Measurements from ENCODE around the gene ANKRD53. TPM values are rescaled to one million over a fixed set of nuclear protein-coding genes. Genes with fewer than 3 reads are reported as not detected.

The ANKRD53 gene, protein sequence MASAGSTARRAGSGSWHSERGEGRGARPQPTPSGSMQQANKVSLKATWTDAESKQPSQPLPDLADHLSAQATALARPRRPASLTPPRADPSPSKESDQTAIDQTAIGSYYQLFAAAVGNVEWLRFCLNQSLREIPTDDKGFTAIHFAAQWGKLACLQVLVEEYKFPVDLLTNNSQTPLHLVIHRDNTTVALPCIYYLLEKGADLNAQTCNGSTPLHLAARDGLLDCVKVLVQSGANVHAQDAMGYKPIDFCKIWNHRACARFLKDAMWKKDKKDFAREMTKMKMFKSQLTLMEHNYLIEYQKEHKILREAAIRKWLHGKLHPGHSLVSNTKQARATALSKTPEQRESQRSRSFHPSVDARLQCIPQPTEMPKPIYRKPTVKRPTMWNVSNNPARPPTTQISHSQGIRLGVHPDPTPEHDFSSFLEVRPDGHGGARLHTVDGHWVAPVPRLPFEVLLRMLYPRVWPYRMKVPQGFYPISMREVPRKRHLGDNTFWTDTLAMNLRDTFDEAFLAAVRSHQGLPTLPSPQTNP
- under 1 TPM in 4 of 5 donors, not detected in 1; 0.20 to 0.88 (median 0.45) TPM for total RNA-seq
- 0.07 TPM for total RNA-seq (2013)
- total RNA-seq: 0 to 0.98 (median 0.19) reads per million in 29 experiments

DNA sequence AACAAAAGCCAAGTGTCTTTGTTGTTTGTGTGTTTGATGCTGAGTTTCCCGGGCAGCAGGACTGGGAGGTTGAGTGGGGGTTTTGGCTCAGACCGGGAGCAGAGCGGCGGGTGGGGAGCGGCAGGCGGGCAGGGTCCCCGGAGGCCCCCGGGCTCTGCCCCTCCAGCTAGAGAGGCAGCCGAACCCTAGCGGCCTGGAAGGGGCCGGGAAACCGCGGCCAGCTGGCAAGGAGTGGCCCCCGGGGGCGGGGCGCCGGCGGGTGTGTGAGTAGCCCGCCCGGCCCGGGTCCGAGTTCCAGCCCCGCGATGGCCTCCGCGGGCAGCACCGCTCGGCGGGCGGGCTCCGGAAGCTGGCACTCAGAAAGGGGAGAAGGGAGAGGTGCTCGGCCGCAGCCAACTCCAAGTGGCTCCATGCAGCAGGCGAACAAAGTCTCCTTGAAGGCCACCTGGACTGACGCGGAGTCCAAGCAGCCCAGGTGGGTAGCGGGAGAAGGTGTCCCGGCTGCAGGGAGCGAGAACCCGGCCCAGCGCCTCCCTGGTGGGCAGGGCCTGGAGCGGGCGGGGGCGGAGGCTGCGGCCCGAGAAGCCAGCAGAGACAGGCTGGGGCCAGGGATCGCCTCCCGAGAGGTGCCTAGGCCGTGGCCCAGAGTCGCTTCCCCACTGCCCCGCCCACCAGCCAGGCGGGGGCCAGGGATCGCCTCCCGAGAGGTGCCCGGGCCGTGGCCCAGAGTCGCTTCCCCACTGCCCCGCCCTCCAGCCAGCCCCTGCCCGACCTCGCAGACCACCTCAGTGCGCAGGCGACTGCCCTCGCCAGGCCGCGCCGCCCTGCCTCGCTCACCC, at the start of gene ANKRD53:
TSS of gene ANKRD53 (plus strand) at position 290 of the 839 bp plus-strand sequence. CDS start at position 306, 16 bp downstream.
- CTCF ChIA-PET: interaction anchor here (0.6 to 0.9 kb wide), 3 partner anchors 15 to 857 kb away, joined by 3 to 5 read pairs (median 3); no protein-coding TSS in a partner anchor
- H3K36me3 ChIP-seq (ENCODE audit: control insufficient read depth in 2 of 2, extremely low read depth in 1 of 2, insufficient read depth in 1 of 2, low read length in 1 of 2): no peaks in the 10 kb centered on the region
- Mint-ChIP-seq H3K27ac (peak within 1 kb of the TSS; percentile 81 to 82), H3K4me1 (peaks cover 15 to 20% (median 18%) of the 10 kb centered on the region in 3 donors), H3K36me3 (no peaks in the 10 kb centered on the region), H3K9me3 (no peaks in the 10 kb centered on the region), H3K4me3 (peak within 1 kb of the TSS; percentile 75 to 88 (median 86)), H3K27me3 (peaks cover 0 to 2% of the 10 kb centered on the region in 2 donors)
- peaks cover 0 to 2% of the 10 kb centered on the region in 2 experiments for H3K27me3 ChIP-seq (replicated peaks in 1 of 2; ENCODE audit: control insufficient read depth in 2 of 2, extremely low read depth in 1 of 2, insufficient read depth in 2 of 2, low read length in 1 of 2)
- peak in 3 of 4 experiments; percentile 17 to 58 (median 33) for ATAC-seq (replicated peaks in 1 of 4)
- H3K27ac ChIP-seq (ENCODE audit: low read length): peak within 1 kb of the TSS; percentile 68
- H3K4me3 ChIP-seq (ENCODE audit: control insufficient read depth in 1 of 2, extremely low read depth in 1 of 2, low read length in 1 of 2): peak within 1 kb of the TSS; percentile 57 to 77
- DNase-seq: peak in 5 of 35 experiments; percentile 14 to 30 (median 21)
- WGBS (ENCODE audit: insufficient coverage): 18% methylated on average over 60 of the region's 67 CpGs
- POLR2A ChIA-PET: interaction anchor here in 1 of 2 donors (0.7 to 0.8 kb wide), 2 partner anchors 23 to 93 kb away, joined by 3 read pairs; no protein-coding TSS in a partner anchor
- H3K4me1 ChIP-seq (ENCODE audit: control insufficient read depth in 1 of 2, extremely low read depth in 1 of 2, insufficient read depth in 2 of 2, low read length in 2 of 2): peaks cover 2 to 27% of the 10 kb centered on the region in 2 experiments
- no peaks in the 10 kb centered on the region for H3K9me3 ChIP-seq

DNA sequence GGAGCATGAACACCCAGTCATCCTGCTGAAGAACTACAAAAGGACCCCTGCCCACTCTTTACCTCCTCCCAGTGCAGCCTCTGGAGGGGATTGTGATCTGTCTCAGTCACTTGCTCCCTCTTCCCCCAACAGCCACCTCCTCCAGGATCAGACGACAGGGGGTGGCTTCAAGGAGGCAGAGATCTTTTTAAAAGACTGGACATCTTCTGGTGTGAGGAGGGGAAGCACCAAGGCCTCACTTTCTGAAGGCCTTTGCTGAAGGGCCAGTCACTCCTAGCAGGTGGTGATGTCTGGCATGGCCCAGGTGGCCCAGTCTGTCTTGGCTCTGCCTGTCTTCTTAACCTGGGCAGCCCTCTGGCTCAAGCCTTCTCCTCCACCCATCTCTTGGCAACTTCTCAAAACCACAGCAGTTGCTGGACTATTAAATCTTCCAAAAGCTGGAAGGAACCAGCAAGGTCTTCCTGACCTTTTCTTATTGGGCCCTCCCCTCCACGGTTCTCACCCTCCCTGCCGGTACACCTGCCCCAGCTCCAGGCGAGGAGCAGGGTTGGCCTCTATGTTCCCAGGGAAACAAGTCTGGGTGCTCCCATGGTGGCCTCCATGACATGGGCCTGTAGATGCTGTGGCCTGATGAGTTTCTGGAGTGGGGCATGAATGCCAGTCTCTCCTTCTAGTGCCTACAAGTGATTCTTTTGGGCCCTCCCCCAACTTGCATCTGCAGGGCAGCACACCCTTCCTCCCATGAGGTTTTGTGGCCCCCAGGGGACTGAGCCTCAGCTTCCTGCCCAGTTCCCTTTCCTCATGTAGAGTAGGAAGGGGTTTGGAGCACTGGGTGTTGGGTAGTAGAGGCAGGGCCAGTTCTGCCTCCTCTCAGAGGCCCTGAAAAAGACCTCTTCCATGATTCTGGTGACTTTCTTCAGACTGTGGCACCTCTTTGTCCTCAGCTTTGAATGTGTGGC, 47.8 kb upstream of the ANKRD53 start:
- Histone ChIP-seq H3K27ac (ENCODE audit: low read length) (no peak overlapping the region), H3K9me3 (no peaks in the 10 kb centered on the region), H3K4me1 (ENCODE audit: control insufficient read depth in 1 of 2, extremely low read depth in 1 of 2, insufficient read depth in 2 of 2, low read length in 2 of 2) (no peaks in the 10 kb centered on the region), H3K27me3 (replicated peaks in 1 of 2; ENCODE audit: control insufficient read depth in 2 of 2, extremely low read depth in 1 of 2, insufficient read depth in 2 of 2, low read length in 1 of 2) (peaks cover 0 to 39% of the 10 kb centered on the region in 2 experiments), H3K36me3 (ENCODE audit: control insufficient read depth in 2 of 2, extremely low read depth in 1 of 2, insufficient read depth in 1 of 2, low read length in 1 of 2) (no peaks in the 10 kb centered on the region), H3K4me3 (ENCODE audit: control insufficient read depth in 1 of 2, extremely low read depth in 1 of 2, low read length in 1 of 2) (no peak overlapping the region)
- DNase-seq (peak in 1 of 35 experiments; percentile 7), ATAC-seq (replicated peaks in 1 of 4) (no peak)
- H3K27ac Mint-ChIP-seq: no peak overlapping the region
- no peaks in the 10 kb centered on the region for H3K9me3 Mint-ChIP-seq
- no peak overlapping the region for H3K4me3 Mint-ChIP-seq
- no peaks in the 10 kb centered on the region for H3K36me3 Mint-ChIP-seq
- 73% methylated on average over 3 of the region's 4 CpGs for WGBS (ENCODE audit: insufficient coverage)
- CTCF ChIA-PET: interaction anchor here in 1 of 2 donors (0.6 kb wide), 1 partner anchor 59 kb away, joined by 3 read pairs; no protein-coding TSS in a partner anchor
- POLR2A ChIA-PET: no interaction called here
- H3K4me1 Mint-ChIP-seq: no peaks in the 10 kb centered on the region
- H3K27me3 Mint-ChIP-seq: peaks cover 9 to 18% of the 10 kb centered on the region in 2 donors

GRCh38 chr2:70931376-70932000, 46.9 kb upstream of the ANKRD53 start:
- Mint-ChIP-seq H3K4me3 (no peak overlapping the region), H3K36me3 (no peaks in the 10 kb centered on the region), H3K4me1 (no peaks in the 10 kb centered on the region), H3K27me3 (peaks cover 9 to 18% of the 10 kb centered on the region in 2 donors), H3K27ac (no peak overlapping the region), H3K9me3 (no peaks in the 10 kb centered on the region)
- no peak for DNase-seq
- no peak for ATAC-seq (replicated peaks in 1 of 4)
- H3K27ac ChIP-seq (ENCODE audit: low read length): no peak overlapping the region
- no peaks in the 10 kb centered on the region for H3K9me3 ChIP-seq
- H3K27me3 ChIP-seq (replicated peaks in 1 of 2; ENCODE audit: control insufficient read depth in 2 of 2, extremely low read depth in 1 of 2, insufficient read depth in 2 of 2, low read length in 1 of 2): peaks cover 0 to 46% of the 10 kb centered on the region in 2 experiments
- POLR2A ChIA-PET: no interaction called here
- WGBS (ENCODE audit: insufficient coverage): 72% methylated on average over 7 of the region's 9 CpGs
- H3K36me3 ChIP-seq (ENCODE audit: control insufficient read depth in 2 of 2, extremely low read depth in 1 of 2, insufficient read depth in 1 of 2, low read length in 1 of 2): no peaks in the 10 kb centered on the region
- CTCF ChIA-PET: no interaction called here
- H3K4me1 ChIP-seq (ENCODE audit: control insufficient read depth in 1 of 2, extremely low read depth in 1 of 2, insufficient read depth in 2 of 2, low read length in 2 of 2): no peaks in the 10 kb centered on the region
- H3K4me3 ChIP-seq (ENCODE audit: control insufficient read depth in 1 of 2, extremely low read depth in 1 of 2, low read length in 1 of 2): no peak overlapping the region

DNA sequence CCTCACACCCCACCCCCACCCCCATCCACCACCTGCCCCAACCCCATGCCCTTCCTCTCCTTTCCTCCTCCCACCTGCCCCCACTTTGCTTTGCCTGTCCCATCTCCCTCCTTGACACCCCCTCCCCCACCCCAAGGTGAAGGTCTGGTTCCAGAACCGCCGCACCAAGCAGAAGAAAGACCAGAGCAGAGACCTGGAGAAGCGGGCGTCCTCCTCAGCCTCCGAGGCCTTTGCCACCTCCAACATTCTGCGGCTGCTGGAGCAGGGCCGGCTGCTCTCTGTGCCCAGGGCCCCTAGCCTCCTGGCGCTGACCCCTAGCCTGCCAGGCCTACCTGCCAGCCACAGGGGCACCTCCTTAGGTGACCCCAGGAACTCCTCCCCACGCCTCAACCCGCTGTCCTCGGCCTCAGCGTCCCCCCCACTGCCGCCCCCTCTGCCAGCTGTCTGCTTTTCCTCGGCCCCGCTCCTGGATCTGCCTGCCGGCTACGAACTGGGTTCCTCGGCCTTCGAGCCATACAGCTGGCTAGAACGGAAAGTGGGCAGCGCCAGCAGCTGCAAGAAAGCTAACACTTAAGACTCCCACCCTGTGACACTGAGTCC, 45.7 kb upstream of the ANKRD53 start:
- ATAC-seq (replicated peaks in 1 of 4) (no peak), DNase-seq (no peak)
- no peaks in the 10 kb centered on the region for H3K4me1 Mint-ChIP-seq
- H3K9me3 Mint-ChIP-seq: no peaks in the 10 kb centered on the region
- Histone ChIP-seq H3K9me3 (no peaks in the 10 kb centered on the region), H3K4me3 (ENCODE audit: control insufficient read depth in 1 of 2, extremely low read depth in 1 of 2, low read length in 1 of 2) (no peak overlapping the region), H3K36me3 (ENCODE audit: control insufficient read depth in 2 of 2, extremely low read depth in 1 of 2, insufficient read depth in 1 of 2, low read length in 1 of 2) (no peaks in the 10 kb centered on the region), H3K4me1 (ENCODE audit: control insufficient read depth in 1 of 2, extremely low read depth in 1 of 2, insufficient read depth in 2 of 2, low read length in 2 of 2) (no peaks in the 10 kb centered on the region), H3K27me3 (replicated peaks in 1 of 2; ENCODE audit: control insufficient read depth in 2 of 2, extremely low read depth in 1 of 2, insufficient read depth in 2 of 2, low read length in 1 of 2) (peaks cover 0 to 40% of the 10 kb centered on the region in 2 experiments), H3K27ac (ENCODE audit: low read length) (no peak overlapping the region)
- H3K4me3 Mint-ChIP-seq: no peak overlapping the region
- WGBS (ENCODE audit: insufficient coverage): 91% methylated on average over 20 of the region's 21 CpGs
- ChIA-PET POLR2A (no interaction called here), CTCF (interaction anchor here (0.6 kb wide), 3 partner anchors 12 to 234 kb away, joined by 3 to 4 read pairs (median 3); no protein-coding TSS in a partner anchor)
- no peaks in the 10 kb centered on the region for H3K36me3 Mint-ChIP-seq
- H3K27me3 Mint-ChIP-seq: peaks cover 9 to 18% of the 10 kb centered on the region in 2 donors
- no peak overlapping the region for H3K27ac Mint-ChIP-seq

DNA sequence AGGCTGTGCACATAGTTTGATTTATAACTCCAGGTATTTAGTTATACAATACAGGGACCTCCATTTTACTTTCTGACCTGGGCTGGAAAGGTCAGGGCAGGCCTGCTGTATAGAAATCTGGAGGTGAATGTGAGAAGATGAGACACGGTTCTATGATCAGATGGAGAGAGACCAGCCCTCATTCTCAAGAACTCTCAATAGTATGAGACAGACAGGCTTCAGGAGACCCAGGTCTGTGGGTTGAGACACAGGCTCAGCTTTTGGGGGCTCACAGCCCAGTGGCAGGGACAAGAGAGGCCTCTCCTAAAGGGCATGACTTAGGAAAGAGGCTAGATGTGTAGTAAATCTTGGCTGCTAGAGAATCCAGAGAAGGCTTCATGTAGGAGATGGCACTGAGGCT, 43.4 kb upstream of the ANKRD53 start:
- Mint-ChIP-seq H3K27me3 (peaks cover 9 to 23% of the 10 kb centered on the region in 2 donors), H3K27ac (no peak overlapping the region), H3K9me3 (no peaks in the 10 kb centered on the region), H3K4me1 (no peaks in the 10 kb centered on the region), H3K36me3 (no peaks in the 10 kb centered on the region), H3K4me3 (no peak overlapping the region)
- ATAC-seq (replicated peaks in 1 of 4) (no peak), DNase-seq (no peak)
- Histone ChIP-seq H3K36me3 (ENCODE audit: control insufficient read depth in 2 of 2, extremely low read depth in 1 of 2, insufficient read depth in 1 of 2, low read length in 1 of 2) (no peaks in the 10 kb centered on the region), H3K4me1 (ENCODE audit: control insufficient read depth in 1 of 2, extremely low read depth in 1 of 2, insufficient read depth in 2 of 2, low read length in 2 of 2) (no peaks in the 10 kb centered on the region), H3K27ac (ENCODE audit: low read length) (no peak overlapping the region), H3K27me3 (replicated peaks in 1 of 2; ENCODE audit: control insufficient read depth in 2 of 2, extremely low read depth in 1 of 2, insufficient read depth in 2 of 2, low read length in 1 of 2) (peaks cover 0 to 55% of the 10 kb centered on the region in 2 experiments), H3K9me3 (no peaks in the 10 kb centered on the region), H3K4me3 (ENCODE audit: control insufficient read depth in 1 of 2, extremely low read depth in 1 of 2, low read length in 1 of 2) (no peak overlapping the region)
- no CpG with 5 or more reads among the region's 1 CpG for WGBS (ENCODE audit: insufficient coverage)
- POLR2A ChIA-PET: interaction anchor here in 1 of 2 donors (0.5 kb wide), 1 partner anchor 1078 kb away, joined by 12 read pairs; no protein-coding TSS in a partner anchor
- CTCF ChIA-PET: no interaction called here

All from T-cell (primary cell).